C4-2B (cell line): Measurements from ENCODE around the gene AVL9.

Experiments used
- H3K27ac ChIP-seq: fragments of 450-650 bp; 2 replicates; pipeline ENCODE4 v1.5.1; 2017
- ZFX ChIP-seq: fragments of 450-650 bp; IDR thresholded peaks from 2 replicates; pipeline ENCODE4 v1.6.1; 2017
- TF ChIP-seq, protein P1 (sequence below): fragments of 450-650 bp; conservative IDR thresholded peaks from 2 replicates; pipeline ENCODE4 v1.5.1; 2017; ENCODE audit warnings: mild to moderate bottlenecking

AVL9 gene

DNA sequence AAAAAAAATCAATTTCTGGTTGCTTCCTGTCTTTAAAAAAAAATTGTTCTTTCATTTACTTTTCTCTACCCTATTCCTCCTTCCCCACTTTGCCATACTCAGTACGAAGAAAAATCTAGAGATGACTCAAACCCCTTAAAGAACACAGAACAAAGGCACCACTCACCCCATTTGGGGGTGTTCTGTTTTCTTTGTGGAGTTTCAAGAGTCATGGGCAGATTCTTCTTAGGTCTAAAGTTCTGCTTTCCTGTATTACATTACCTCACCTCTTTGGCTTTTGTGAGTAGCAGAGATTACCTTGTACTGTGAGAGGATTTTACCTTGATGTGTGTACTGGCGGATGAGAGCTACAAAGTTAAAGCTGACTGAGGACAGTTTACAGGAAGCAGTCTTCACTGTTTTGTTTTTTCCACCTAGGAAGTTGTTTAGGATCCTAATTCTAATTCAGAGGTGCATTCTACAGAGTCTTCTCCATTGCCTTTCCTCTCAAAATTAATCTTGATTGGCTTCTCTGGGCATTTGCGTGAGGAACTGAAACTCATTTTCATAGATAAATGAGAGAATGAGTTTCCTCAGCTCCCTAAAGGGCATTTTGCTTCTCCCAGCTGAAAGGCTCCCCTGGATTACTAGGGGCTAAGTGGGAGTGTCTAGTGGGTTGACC lies 20.7 kb downstream of the AVL9 start:
- no peak overlapping the region for H3K27ac ChIP-seq
- TF ChIP-seq ZFX: no peak
- TF ChIP-seq, protein P1, sequence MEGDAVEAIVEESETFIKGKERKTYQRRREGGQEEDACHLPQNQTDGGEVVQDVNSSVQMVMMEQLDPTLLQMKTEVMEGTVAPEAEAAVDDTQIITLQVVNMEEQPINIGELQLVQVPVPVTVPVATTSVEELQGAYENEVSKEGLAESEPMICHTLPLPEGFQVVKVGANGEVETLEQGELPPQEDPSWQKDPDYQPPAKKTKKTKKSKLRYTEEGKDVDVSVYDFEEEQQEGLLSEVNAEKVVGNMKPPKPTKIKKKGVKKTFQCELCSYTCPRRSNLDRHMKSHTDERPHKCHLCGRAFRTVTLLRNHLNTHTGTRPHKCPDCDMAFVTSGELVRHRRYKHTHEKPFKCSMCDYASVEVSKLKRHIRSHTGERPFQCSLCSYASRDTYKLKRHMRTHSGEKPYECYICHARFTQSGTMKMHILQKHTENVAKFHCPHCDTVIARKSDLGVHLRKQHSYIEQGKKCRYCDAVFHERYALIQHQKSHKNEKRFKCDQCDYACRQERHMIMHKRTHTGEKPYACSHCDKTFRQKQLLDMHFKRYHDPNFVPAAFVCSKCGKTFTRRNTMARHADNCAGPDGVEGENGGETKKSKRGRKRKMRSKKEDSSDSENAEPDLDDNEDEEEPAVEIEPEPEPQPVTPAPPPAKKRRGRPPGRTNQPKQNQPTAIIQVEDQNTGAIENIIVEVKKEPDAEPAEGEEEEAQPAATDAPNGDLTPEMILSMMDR: no peak

DNA sequence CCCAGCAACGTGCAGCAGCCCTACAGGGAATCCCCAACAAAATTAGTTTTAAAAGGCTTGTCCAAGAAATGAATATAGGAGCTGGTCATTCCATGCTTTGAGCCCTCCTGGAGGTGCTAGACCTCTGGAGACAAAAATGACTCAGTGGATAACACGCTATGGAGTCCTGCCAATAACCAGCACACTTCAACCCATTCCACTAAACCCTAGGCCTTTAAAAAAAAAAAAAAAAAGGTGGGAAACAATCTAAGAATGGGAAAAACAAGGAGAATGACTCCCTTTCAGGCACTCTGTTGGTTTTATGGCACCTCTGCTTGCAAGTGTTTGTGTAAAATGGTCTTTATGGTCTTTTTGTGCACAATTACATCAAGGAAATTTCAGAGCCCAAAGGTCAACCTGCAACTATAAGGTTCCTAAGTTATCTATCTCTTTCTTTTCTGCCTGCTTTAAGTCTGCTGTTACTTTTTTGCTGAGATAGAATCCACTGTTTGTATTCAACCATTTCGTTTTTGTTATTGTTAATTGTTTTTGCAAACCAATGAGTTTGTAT lies 21.3 kb downstream of the AVL9 start:
- no peak for TF ChIP-seq ZFX
- TF ChIP-seq, protein P1: no peak
- no peak overlapping the region for H3K27ac ChIP-seq

DNA sequence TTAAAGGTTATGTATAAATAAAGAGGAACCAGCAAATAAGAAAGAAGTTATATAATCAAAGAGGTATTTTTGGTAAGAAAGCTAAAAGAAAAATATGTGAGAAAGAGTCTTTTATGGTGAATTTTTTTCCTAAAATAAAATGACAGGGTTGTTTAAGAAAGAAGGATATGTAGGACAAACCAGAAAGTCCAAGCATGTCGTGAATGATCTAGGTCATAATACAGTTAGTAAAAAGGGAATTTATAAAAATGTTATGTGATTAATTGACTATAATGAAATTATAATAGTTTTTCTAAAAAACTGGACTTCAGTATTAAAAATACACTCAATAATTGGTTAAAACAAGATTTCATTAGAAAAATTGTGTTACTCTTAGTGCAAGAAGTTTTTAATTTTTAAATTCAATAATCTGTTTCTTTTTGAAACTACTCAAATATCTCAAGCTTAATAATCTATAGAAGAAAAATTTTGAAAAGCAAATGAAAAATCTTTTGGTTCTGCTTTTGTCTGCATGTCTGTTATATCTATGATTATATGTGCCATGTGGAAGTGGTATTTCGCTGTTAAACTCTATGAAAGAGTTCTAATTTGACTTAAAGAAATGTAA lies 23.3 kb downstream of the AVL9 start:
- no peak overlapping the region for H3K27ac ChIP-seq
- TF ChIP-seq ZFX: no peak
- TF ChIP-seq, protein P1: no peak

DNA sequence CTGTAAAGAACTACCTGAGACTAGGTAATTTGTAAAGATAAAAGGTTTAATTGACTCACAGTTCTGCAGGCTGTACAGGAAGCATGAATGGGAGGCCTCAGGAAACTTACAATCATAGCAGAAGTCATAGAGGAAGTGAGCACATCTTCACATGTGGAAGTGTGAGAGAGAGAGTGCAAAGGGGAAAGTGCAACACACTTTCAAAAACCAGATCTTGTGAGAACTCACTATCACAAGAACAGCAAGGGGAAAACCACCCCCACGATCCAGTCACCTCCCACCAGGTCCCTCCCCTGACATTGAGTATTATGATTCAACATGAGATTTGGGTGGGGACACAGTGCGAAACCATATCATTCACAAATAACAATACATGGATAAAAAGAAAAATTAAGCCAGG lies 24.5 kb downstream of the AVL9 start:
- no peak overlapping the region for H3K27ac ChIP-seq
- TF ChIP-seq, protein P1: no peak
- no peak for TF ChIP-seq ZFX

DNA sequence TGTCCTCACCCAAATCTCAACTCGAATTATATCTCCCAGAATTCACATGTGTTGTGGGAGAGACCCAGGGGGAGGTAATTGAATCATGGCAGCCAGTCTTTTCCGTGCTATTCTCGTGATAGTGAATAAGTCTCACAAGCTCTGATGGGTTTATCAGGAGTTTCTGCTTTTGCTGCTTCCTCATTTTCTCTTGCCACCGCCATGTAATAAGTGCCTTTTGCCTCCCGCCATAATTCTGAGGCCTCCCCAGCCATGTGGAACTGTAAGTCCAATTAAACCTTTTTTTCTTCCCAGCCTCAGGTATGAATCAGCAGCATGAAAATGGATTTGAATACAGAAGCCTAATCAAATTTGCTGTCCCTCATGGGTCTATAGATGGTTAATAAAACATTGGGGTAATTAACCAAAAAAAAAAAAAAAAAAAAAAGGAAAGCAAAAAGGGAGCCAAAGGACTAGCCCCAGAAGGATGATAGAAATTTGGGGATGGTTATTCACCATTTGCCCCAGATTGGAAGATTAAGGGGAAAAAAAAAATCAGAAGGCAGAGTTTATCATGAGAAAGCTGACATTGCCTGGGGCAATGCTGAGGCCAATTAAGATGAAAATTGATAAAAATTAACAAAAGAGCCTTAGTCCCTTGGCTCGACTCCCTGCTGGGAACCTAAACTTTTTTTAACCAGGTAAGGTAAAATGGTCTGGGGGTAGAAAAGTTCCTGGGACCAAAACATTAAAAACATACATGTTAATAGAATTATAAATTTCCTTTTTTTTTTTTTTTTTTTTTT lies 27.6 kb downstream of the AVL9 start:
- H3K27ac ChIP-seq: no peak overlapping the region
- TF ChIP-seq, protein P1: no peak
- TF ChIP-seq ZFX: no peak

DNA sequence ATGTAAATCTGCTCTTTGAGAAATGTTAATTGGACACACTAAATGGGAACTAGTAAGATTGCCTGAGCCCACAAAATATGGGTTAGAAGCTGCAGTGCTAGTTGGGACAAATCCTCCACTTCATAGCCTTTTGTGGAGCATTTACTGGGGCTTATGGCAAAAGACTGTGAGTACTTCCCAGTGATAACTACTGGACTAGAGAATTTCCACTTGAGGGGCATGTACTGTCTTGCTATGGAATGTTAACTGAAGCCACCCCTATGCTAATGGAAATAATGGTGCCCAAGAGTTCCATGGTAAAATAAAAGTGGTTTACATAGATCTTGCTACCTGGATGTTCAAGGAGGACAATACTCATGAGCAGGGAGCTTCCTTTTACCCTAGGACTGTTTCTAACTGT lies 29.3 kb downstream of the AVL9 start:
- no peak overlapping the region for H3K27ac ChIP-seq
- TF ChIP-seq, protein P1: no peak
- no peak for TF ChIP-seq ZFX

DNA sequence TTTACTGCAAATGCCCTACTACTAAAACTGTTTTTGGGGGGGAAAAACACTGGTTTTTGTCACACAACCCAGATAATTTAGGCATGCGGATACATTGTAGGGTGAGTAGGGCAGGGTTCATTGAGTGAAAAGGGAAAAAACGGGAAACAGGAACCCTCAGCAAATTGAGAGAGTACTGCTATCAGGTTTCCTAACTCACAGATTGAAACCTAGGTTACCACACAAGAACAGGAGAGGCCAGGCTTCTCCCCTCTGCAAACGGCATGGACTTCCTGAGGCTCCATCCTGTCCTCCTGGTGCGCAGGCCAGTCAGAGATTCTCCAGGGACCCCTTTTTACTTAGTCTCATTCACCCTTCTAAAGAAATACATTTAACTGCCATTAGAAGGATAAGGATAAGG lies 30.6 kb downstream of the AVL9 start:
- TF ChIP-seq, protein P1: no peak
- no peak for TF ChIP-seq ZFX
- H3K27ac ChIP-seq: no peak overlapping the region
